ENCODE measurements around the gene BCL6.

Gene BCL6

GRCh38 chr3:187773233-187774184, 28.2 kb upstream of the BCL6 start:
- no peak for DNase-seq (ENCODE audit: low read depth)
- no peak overlapping the region for H3K4me3 ChIP-seq (ENCODE audit: low read depth, low read length)
- TF ChIP-seq CTCF (conservative IDR thresholded peaks at IDR 0.05; ENCODE audit: low read depth, low read length), result no peak

GRCh38 chr3:187770224-187770623, 25.0 kb upstream of the BCL6 start:
- no peak for DNase-seq (ENCODE audit: low read depth)
- TF ChIP-seq CTCF (conservative IDR thresholded peaks at IDR 0.05; ENCODE audit: low read depth, low read length), result no peak
- no peak overlapping the region for H3K4me3 ChIP-seq (ENCODE audit: low read depth, low read length)

- DNase-seq (ENCODE audit: low read depth), result no peak
- no peak for TF ChIP-seq CTCF (conservative IDR thresholded peaks at IDR 0.05; ENCODE audit: low read depth, low read length)
Measured at GRCh38 chr3:187769771-187770170, 24.5 kb upstream of the BCL6 start.

GRCh38 chr3:187767266-187768012, 22.2 kb upstream of the BCL6 start:
- peak; percentile 44 for DNase-seq (ENCODE audit: low read depth)
- H3K4me3 ChIP-seq (ENCODE audit: low read depth, low read length), result no peak overlapping the region
- no peak for TF ChIP-seq CTCF (conservative IDR thresholded peaks at IDR 0.05; ENCODE audit: low read depth, low read length)

More at GRCh38 chr3:187769771-187770170, 24.5 kb upstream of the BCL6 start:
- no peak overlapping the region for H3K4me3 ChIP-seq (ENCODE audit: low read depth, low read length)

GRCh38 chr3:187765342-187765741, 20.1 kb upstream of the BCL6 start:
- DNase-seq (ENCODE audit: low read depth), result peak; percentile 29
- no peak overlapping the region for H3K4me3 ChIP-seq (ENCODE audit: low read depth, low read length)
- no peak for TF ChIP-seq CTCF (conservative IDR thresholded peaks at IDR 0.05; ENCODE audit: low read depth, low read length)

GRCh38 chr3:187763850-187764648, 18.8 kb upstream of the BCL6 start:
- no peak for DNase-seq (ENCODE audit: low read depth)
- no peak overlapping the region for H3K4me3 ChIP-seq (ENCODE audit: low read depth, low read length)
- TF ChIP-seq CTCF (conservative IDR thresholded peaks at IDR 0.05; ENCODE audit: low read depth, low read length), result no peak

Measured in choroid plexus epithelial cell (primary cell).